Measurements from ENCODE around the gene GFER. TPM values are rescaled to one million over a fixed set of nuclear protein-coding genes. Genes with fewer than 3 reads are reported as not detected.
A peak's percentile ranks its signal among the peaks of the same experiment; 100 is the strongest.
"Not testable (repeated sequence)": the region's sequence is repeated elsewhere in the genome, so short reads cannot be mapped to it uniquely, and the experiment has no call there.

The GFER gene
- 31.6 TPM for polyA plus RNA-seq (2013, experiment 1 of 2)
- polyA plus RNA-seq (2013, experiment 2 of 2): 15.0 TPM

GRCh38 chr16:1983544-1984346, at the start of gene GFER:
GFER (plus strand) TSS chr16:1984193; CDS start chr16:1984219, 26 bp downstream.
- WGBS, 2 experiments (ENCODE audit: insufficient coverage in 2 of 2): 0% methylated on average over 89 to 99 of the region's 109 CpGs

GRCh38 chr16:1936945-1937479, 47.0 kb upstream of the GFER start:
- 91 to 100% methylated on average over 4 to 7 of the region's 11 CpGs for WGBS, 2 experiments (ENCODE audit: insufficient coverage in 2 of 2)
- peaks cover 23% of the 10 kb centered on the region for H3K36me3 ChIP-seq (ENCODE audit: control insufficient read depth, insufficient read depth, low read length)
- H3K27ac ChIP-seq (ENCODE audit: low read depth, low read length, severe bottlenecking): no peak overlapping the region
- H3K9me3 ChIP-seq (ENCODE audit: control insufficient read depth, low read length): no peaks in the 10 kb centered on the region
- no peak overlapping the region for H3K4me3 ChIP-seq (ENCODE audit: extremely low read depth, insufficient read depth, low read length, poor library complexity, severe bottlenecking)
- H3K4me1 ChIP-seq (ENCODE audit: control insufficient read depth, insufficient read depth, low read length, poor library complexity, severe bottlenecking): peaks cover 1% of the 10 kb centered on the region

More at GRCh38 chr16:1983544-1984346, at the start of gene GFER:
- Histone ChIP-seq H3K36me3 (ENCODE audit: control insufficient read depth, insufficient read depth, low read length) (peaks cover 25% of the 10 kb centered on the region), H3K27ac (ENCODE audit: low read depth, low read length, severe bottlenecking) (peak within 1 kb of the TSS; percentile 96), H3K4me3 (ENCODE audit: extremely low read depth, insufficient read depth, low read length, poor library complexity, severe bottlenecking) (peak within 1 kb of the TSS; percentile 84), H3K4me1 (ENCODE audit: control insufficient read depth, insufficient read depth, low read length, poor library complexity, severe bottlenecking) (peaks cover 15% of the 10 kb centered on the region), H3K9me3 (ENCODE audit: control insufficient read depth, low read length) (no peaks in the 10 kb centered on the region)

DNA sequence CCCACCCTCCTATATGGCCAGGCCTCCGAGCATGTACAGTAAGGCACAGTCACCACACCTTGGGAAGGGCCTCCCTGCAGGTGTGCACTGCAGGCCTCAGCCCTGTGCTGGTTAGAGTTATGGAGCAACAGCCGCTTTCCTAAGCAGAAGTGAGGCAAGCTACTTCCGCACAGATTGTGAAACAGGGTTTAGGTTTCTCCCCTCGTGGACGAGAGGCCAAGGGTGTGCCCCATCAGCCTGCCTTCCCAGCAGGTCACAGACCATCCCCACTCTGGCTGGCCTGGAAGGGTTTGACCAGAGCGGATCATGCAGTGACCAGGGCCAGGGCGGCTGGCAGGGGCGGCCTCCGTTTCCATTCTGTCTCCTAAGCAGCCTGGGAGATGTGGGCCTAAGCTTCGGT, 45.7 kb upstream of the GFER start:
- H3K27ac ChIP-seq (ENCODE audit: low read depth, low read length, severe bottlenecking): no peak overlapping the region
- 91 to 99% methylated on average over 9 to 10 of the region's 10 CpGs for WGBS, 2 experiments (ENCODE audit: insufficient coverage in 2 of 2)
- H3K36me3 ChIP-seq (ENCODE audit: control insufficient read depth, insufficient read depth, low read length): peaks cover 23% of the 10 kb centered on the region
- H3K4me3 ChIP-seq (ENCODE audit: extremely low read depth, insufficient read depth, low read length, poor library complexity, severe bottlenecking): no peak overlapping the region
- no peaks in the 10 kb centered on the region for H3K9me3 ChIP-seq (ENCODE audit: control insufficient read depth, low read length)
- peaks cover 4% of the 10 kb centered on the region for H3K4me1 ChIP-seq (ENCODE audit: control insufficient read depth, insufficient read depth, low read length, poor library complexity, severe bottlenecking)

DNA sequence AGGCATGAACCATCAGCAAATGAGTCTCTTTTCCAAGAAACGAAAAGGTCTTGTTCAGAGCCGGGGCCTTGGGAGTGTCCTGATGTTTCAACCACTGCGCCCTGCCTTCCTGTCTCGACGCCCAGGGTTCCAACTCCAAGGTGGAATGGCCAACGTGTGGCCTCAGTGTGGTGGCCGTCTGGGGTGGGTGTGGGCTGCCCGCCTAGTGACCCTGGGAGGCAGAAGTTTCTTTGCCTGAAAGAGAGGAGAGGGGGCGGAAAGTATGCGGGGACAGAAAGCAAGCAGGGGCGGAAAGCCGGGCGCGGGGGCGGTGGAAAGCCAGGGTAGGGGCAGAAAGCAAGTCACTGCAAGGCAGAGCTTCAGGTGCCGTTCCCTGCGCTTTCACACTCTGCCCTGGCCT, 45.1 kb upstream of the GFER start:
- Histone ChIP-seq H3K36me3 (ENCODE audit: control insufficient read depth, insufficient read depth, low read length) (peaks cover 23% of the 10 kb centered on the region), H3K4me3 (ENCODE audit: extremely low read depth, insufficient read depth, low read length, poor library complexity, severe bottlenecking) (no peak overlapping the region), H3K9me3 (ENCODE audit: control insufficient read depth, low read length) (no peaks in the 10 kb centered on the region), H3K27ac (ENCODE audit: low read depth, low read length, severe bottlenecking) (no peak overlapping the region), H3K4me1 (ENCODE audit: control insufficient read depth, insufficient read depth, low read length, poor library complexity, severe bottlenecking) (peaks cover 4% of the 10 kb centered on the region)
- WGBS, 2 experiments (ENCODE audit: insufficient coverage in 2 of 2): 96 to 97% methylated on average over 15 to 17 of the region's 17 CpGs

DNA sequence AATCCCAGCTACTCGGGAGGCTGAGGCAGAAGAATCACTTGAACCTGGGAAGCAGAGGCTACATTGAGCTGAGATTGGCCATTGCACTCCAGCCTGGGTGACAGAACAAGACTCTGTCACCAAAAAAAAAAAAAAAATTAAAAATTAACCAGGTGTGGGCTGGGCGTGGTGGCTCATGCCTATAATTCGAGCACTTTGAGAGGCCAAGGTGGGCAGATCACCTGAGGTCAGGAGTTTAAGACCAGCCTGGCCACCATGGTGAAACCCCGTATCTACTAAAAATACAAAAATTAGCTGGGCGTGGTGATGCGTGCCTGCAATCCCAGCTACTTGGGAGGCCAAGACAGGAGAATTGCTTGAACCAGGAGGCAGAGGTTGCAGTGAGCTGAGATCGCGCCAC, 44.2 kb upstream of the GFER start:
- H3K27ac ChIP-seq (ENCODE audit: low read depth, low read length, severe bottlenecking); H3K4me1 ChIP-seq (ENCODE audit: control insufficient read depth, insufficient read depth, low read length, poor library complexity, severe bottlenecking); H3K4me3 ChIP-seq (ENCODE audit: extremely low read depth, insufficient read depth, low read length, poor library complexity, severe bottlenecking); H3K9me3 ChIP-seq (ENCODE audit: control insufficient read depth, low read length): not testable (repeated sequence)
- 97 to 99% methylated on average over 8 of the region's 8 CpGs for WGBS, 2 experiments (ENCODE audit: insufficient coverage in 2 of 2)
- peaks cover 23% of the 10 kb centered on the region for H3K36me3 ChIP-seq (ENCODE audit: control insufficient read depth, insufficient read depth, low read length)

DNA sequence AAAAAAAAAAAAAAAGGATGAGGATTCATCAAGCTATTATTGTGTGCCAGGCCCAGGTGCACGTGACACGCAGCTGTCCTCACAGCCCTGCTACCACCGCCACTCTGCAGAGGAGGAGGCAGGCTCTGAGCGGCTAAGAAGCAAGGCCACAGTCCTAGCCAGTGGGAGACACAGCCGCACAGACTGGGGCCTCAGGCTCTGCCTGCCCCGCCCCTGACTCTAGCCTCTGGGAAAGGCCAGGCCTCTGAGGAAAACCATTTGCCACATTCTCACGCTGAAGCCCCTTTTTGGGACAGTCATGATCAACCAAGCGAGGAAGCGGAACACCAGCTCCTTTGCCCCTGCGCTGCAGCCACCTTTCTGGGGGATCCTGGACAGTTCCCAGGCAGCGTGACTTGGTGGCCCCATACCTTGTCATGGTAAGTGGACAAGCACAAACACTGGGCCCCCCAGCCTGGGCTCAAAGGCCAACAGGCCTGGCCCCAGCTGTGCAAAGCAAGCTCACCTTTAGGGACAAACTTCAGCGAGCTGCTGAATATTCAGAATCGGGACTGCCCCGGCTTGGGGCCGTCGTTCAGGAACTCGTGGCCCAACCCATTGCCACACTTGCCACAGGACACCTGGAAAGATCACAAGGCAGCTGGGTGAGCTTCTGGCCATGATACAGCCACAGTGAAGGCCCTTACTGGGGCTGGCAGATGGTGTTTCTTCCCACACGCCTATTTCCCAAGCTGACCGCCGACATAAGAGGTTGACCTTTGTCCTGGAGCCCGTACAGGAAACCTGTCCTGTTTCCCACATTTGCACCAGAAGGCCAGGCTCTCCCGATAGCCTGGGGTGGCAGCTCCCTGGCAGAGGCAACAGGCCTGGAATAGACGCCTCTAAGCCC, 43.5 kb upstream of the GFER start:
- no peak overlapping the region for H3K27ac ChIP-seq (ENCODE audit: low read depth, low read length, severe bottlenecking)
- 95 to 97% methylated on average over 21 to 23 of the region's 23 CpGs for WGBS, 2 experiments (ENCODE audit: insufficient coverage in 2 of 2)
- peaks cover 4% of the 10 kb centered on the region for H3K4me1 ChIP-seq (ENCODE audit: control insufficient read depth, insufficient read depth, low read length, poor library complexity, severe bottlenecking)

GRCh38 chr16:1941162-1942046, 42.6 kb upstream of the GFER start:
- no peak overlapping the region for H3K27ac ChIP-seq (ENCODE audit: low read depth, low read length, severe bottlenecking)
- 82 to 90% methylated on average over 20 to 27 of the region's 30 CpGs for WGBS, 2 experiments (ENCODE audit: insufficient coverage in 2 of 2)
- no peak overlapping the region for H3K4me3 ChIP-seq (ENCODE audit: extremely low read depth, insufficient read depth, low read length, poor library complexity, severe bottlenecking)
- H3K9me3 ChIP-seq (ENCODE audit: control insufficient read depth, low read length): no peaks in the 10 kb centered on the region
- peaks cover 23% of the 10 kb centered on the region for H3K36me3 ChIP-seq (ENCODE audit: control insufficient read depth, insufficient read depth, low read length)
- H3K4me1 ChIP-seq (ENCODE audit: control insufficient read depth, insufficient read depth, low read length, poor library complexity, severe bottlenecking): peaks cover 4% of the 10 kb centered on the region

More for the DNA sequence above, 43.5 kb upstream of the GFER start:
- H3K4me3 ChIP-seq (ENCODE audit: extremely low read depth, insufficient read depth, low read length, poor library complexity, severe bottlenecking): no peak overlapping the region
- H3K36me3 ChIP-seq (ENCODE audit: control insufficient read depth, insufficient read depth, low read length): peaks cover 23% of the 10 kb centered on the region
- no peaks in the 10 kb centered on the region for H3K9me3 ChIP-seq (ENCODE audit: control insufficient read depth, low read length)

DNA sequence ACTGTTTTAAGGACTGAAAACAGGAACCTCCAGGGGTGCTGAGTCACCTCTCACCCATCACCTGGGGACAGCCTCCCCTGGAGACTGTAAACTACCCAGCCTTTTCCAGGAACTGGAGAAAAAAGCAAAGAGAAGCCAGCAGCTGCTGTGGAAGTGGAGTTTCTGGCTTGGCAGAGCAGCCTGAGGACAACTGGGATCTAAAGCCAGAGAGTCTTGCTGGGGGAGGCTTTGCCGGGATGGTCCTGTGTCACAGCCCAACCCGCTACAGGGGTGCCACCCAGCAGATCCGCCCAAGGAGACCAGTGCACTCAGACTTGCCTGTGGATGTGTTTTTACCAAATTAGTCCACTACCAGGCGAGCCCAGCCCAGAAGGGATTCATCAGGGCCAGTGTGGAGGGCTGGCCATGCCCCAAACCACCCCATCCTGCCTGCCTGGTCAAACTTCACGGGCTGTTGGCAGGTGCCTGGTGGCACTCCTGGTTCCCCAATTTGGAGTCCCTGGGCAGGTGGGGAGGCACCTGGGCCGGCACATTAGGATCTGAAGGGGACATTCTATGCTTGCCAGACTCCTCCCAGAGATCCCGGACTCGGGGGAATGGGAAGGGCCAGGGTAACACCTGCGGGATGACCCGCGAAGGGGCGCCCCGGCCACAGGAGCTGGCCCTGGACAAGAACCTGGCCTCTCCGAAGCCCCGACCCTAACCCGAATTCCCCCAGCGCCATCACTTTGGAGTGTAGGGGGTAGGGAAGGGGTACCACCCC, 41.8 kb upstream of the GFER start:
- Histone ChIP-seq H3K36me3 (ENCODE audit: control insufficient read depth, insufficient read depth, low read length) (peaks cover 23% of the 10 kb centered on the region), H3K27ac (ENCODE audit: low read depth, low read length, severe bottlenecking) (no peak overlapping the region), H3K4me1 (ENCODE audit: control insufficient read depth, insufficient read depth, low read length, poor library complexity, severe bottlenecking) (peaks cover 4% of the 10 kb centered on the region), H3K4me3 (ENCODE audit: extremely low read depth, insufficient read depth, low read length, poor library complexity, severe bottlenecking) (peak overlapping the region; percentile 76), H3K9me3 (ENCODE audit: control insufficient read depth, low read length) (no peaks in the 10 kb centered on the region)
- 48 to 80% methylated on average over 5 to 11 of the region's 17 CpGs for WGBS, 2 experiments (ENCODE audit: insufficient coverage in 2 of 2)

- 6% methylated on average over 45 to 49 of the region's 77 CpGs for WGBS, 2 experiments (ENCODE audit: insufficient coverage in 2 of 2)
- Histone ChIP-seq H3K4me1 (ENCODE audit: control insufficient read depth, insufficient read depth, low read length, poor library complexity, severe bottlenecking) (peaks cover 4% of the 10 kb centered on the region), H3K27ac (ENCODE audit: low read depth, low read length, severe bottlenecking) (no peak within 1 kb of the TSS), H3K9me3 (ENCODE audit: control insufficient read depth, low read length) (no peaks in the 10 kb centered on the region), H3K36me3 (ENCODE audit: control insufficient read depth, insufficient read depth, low read length) (peaks cover 20% of the 10 kb centered on the region), H3K4me3 (ENCODE audit: extremely low read depth, insufficient read depth, low read length, poor library complexity, severe bottlenecking) (peak within 1 kb of the TSS; percentile 76)
These were observed 40.9 kb upstream of the GFER start, which contains the start of gene MSRB1 for GRCh38 chr16:1942810-1943726. MSRB1 (minus strand) TSS chr16:1943199; CDS start chr16:1943156, 43 bp downstream.
